Stimulated activated CD8-positive, alpha-beta memory T cell treated with anti-CD3 and anti-CD28 coated beads, Interleukin-15, amount 100 ng/mL, for 48 hours (primary cell): ENCODE results near the gene GNG14.
A peak's percentile ranks its signal among the peaks of the same experiment; 100 is the strongest.
"Not testable (repeated sequence)": the region's sequence is repeated elsewhere in the genome, so short reads cannot be mapped to it uniquely, and the experiment has no call there.

Experiments used
- DNase-seq, 2 donors: peaks; one replicate each; pipeline ENCODE4 v3.0.0-alpha.2; 2020; ENCODE audit warnings: low read depth in 2 of 2

The GNG14 gene

GRCh38 chr19:12723641-12724426 is 36.0 kb downstream of the GNG14 start, which contains the start of gene TNPO2:
Gene TNPO2 (minus strand): TSS chr19:12723932. CDS start chr19:12720977, 2,955 bp downstream.
- peak; percentile 56 to 65 for DNase-seq

- DNase-seq: not testable (repeated sequence)
These were observed 37.8 kb downstream of the GNG14 start for GRCh38 chr19:12725612-12726011.

- no peak for DNase-seq
These were observed 39.2 kb downstream of the GNG14 start for GRCh38 chr19:12726988-12727316.

GRCh38 chr19:12727745-12728433 is 40.1 kb downstream of the GNG14 start:
- DNase-seq: no peak

- DNase-seq: no peak
These were observed 42.3 kb downstream of the GNG14 start for GRCh38 chr19:12730064-12730463.

- DNase-seq: no peak
These were observed 43.5 kb downstream of the GNG14 start for GRCh38 chr19:12731337-12731736.

GRCh38 chr19:12733369-12734214 is 45.8 kb downstream of the GNG14 start:
- peak in 1 of 2 donors; percentile 54 for DNase-seq

GRCh38 chr19:12736995-12737834 is 49.4 kb downstream of the GNG14 start, which contains the start of gene GET3:
Gene GET3 (plus strand): TSS chr19:12737497. CDS start chr19:12737506, 9 bp downstream.
- DNase-seq: peak; percentile 64 to 71

- DNase-seq: no peak
These were observed 50.1 kb downstream of the GNG14 start for GRCh38 chr19:12737835-12738351.
